Measurements from ENCODE around the gene UBTF. TPM values are rescaled to one million over a fixed set of nuclear protein-coding genes. Genes with fewer than 3 reads are reported as not detected.

The UBTF gene
- total and polyA plus RNA-seq, 9 of the 15 experiments (the other 6 are each of a cell fraction or from before 2014, with no cell fraction given) = 1.2 to 113 (median 83.6) TPM

DNA sequence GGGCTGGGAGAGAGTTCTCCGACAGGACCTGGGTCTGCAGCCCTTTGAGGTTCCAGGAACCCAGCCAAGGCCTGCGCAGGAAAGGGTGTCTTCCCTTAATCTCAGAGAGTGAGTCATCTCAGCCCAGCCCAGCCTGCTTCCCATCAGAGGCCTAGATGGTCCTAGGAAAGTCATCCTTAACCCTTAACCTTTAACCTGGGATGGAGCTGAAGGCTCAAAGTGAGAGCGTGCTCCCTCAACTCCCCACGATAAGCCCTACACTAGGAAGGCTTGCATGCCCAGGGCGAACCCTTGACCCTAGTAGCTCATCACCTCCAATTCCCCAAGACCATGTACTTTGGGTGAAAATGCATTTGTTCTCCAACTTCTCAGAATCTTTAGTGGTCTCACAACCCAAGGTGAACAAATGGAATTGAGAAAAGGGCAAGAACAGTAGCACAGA is 15.0 kb downstream of the UBTF start (continued):
- TF ChIP-seq KAT8 (IDR thresholded peaks at IDR 0.05; ENCODE audit: low read depth) (no peak), RCOR1 (IDR thresholded peaks at IDR 0.05; ENCODE audit: borderline replicate concordance in 1 of 2, low read depth in 2 of 2, low read length in 2 of 2) (peak in 1 of 2 experiments; percentile 90; a peak in 2 of 4 replicates), POLR3A (IDR thresholded peaks at IDR 0.05; ENCODE audit: borderline replicate concordance, extremely low read depth, insufficient read depth, insufficient read length) (no peak), TBL1XR1 (IDR thresholded peaks at IDR 0.05; ENCODE audit: low read length in 2 of 2) (0 out of 4 replicates have a peak, but pooled peaks of 1 of the 2 experiments have one; percentile 23), ELF4 (CRISPR knock-in tag; IDR thresholded peaks at IDR 0.05) (no peak), ZNF830 (CRISPR knock-in tag; IDR thresholded peaks at IDR 0.05) (no peak), ELF2 (CRISPR knock-in tag; IDR thresholded peaks at IDR 0.05) (no peak), RBM34 (IDR thresholded peaks at IDR 0.05; ENCODE audit: borderline replicate concordance, insufficient read depth, low read length) (no peak), ZNF3 (CRISPR knock-in tag; IDR thresholded peaks at IDR 0.05) (no peak)
- TF ChIP-seq, protein P1, sequence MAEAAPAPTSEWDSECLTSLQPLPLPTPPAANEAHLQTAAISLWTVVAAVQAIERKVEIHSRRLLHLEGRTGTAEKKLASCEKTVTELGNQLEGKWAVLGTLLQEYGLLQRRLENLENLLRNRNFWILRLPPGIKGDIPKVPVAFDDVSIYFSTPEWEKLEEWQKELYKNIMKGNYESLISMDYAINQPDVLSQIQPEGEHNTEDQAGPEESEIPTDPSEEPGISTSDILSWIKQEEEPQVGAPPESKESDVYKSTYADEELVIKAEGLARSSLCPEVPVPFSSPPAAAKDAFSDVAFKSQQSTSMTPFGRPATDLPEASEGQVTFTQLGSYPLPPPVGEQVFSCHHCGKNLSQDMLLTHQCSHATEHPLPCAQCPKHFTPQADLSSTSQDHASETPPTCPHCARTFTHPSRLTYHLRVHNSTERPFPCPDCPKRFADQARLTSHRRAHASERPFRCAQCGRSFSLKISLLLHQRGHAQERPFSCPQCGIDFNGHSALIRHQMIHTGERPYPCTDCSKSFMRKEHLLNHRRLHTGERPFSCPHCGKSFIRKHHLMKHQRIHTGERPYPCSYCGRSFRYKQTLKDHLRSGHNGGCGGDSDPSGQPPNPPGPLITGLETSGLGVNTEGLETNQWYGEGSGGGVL (CRISPR knock-in tag; IDR thresholded peaks at IDR 0.05) = no peak
- TF ChIP-seq, protein P2, sequence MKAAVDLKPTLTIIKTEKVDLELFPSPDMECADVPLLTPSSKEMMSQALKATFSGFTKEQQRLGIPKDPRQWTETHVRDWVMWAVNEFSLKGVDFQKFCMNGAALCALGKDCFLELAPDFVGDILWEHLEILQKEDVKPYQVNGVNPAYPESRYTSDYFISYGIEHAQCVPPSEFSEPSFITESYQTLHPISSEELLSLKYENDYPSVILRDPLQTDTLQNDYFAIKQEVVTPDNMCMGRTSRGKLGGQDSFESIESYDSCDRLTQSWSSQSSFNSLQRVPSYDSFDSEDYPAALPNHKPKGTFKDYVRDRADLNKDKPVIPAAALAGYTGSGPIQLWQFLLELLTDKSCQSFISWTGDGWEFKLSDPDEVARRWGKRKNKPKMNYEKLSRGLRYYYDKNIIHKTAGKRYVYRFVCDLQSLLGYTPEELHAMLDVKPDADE (conservative IDR thresholded peaks at IDR 0.05; ENCODE audit: control insufficient read depth, low read depth, low read length) = no peak
- TF ChIP-seq, protein P3, sequence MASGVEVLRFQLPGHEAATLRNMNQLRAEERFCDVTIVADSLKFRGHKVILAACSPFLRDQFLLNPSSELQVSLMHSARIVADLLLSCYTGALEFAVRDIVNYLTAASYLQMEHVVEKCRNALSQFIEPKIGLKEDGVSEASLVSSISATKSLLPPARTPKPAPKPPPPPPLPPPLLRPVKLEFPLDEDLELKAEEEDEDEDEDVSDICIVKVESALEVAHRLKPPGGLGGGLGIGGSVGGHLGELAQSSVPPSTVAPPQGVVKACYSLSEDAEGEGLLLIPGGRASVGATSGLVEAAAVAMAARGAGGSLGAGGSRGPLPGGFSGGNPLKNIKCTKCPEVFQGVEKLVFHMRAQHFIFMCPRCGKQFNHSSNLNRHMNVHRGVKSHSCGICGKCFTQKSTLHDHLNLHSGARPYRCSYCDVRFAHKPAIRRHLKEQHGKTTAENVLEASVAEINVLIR (CRISPR knock-in tag; IDR thresholded peaks at IDR 0.05) = no peak
- TF ChIP-seq, protein P4, sequence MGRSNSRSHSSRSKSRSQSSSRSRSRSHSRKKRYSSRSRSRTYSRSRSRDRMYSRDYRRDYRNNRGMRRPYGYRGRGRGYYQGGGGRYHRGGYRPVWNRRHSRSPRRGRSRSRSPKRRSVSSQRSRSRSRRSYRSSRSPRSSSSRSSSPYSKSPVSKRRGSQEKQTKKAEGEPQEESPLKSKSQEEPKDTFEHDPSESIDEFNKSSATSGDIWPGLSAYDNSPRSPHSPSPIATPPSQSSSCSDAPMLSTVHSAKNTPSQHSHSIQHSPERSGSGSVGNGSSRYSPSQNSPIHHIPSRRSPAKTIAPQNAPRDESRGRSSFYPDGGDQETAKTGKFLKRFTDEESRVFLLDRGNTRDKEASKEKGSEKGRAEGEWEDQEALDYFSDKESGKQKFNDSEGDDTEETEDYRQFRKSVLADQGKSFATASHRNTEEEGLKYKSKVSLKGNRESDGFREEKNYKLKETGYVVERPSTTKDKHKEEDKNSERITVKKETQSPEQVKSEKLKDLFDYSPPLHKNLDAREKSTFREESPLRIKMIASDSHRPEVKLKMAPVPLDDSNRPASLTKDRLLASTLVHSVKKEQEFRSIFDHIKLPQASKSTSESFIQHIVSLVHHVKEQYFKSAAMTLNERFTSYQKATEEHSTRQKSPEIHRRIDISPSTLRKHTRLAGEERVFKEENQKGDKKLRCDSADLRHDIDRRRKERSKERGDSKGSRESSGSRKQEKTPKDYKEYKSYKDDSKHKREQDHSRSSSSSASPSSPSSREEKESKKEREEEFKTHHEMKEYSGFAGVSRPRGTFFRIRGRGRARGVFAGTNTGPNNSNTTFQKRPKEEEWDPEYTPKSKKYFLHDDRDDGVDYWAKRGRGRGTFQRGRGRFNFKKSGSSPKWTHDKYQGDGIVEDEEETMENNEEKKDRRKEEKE (IDR thresholded peaks at IDR 0.05; ENCODE audit: borderline replicate concordance in 1 of 2, control insufficient read depth in 1 of 2, low read depth in 2 of 2, low read length in 1 of 2) = no peak
- TF ChIP-seq, protein P5, sequence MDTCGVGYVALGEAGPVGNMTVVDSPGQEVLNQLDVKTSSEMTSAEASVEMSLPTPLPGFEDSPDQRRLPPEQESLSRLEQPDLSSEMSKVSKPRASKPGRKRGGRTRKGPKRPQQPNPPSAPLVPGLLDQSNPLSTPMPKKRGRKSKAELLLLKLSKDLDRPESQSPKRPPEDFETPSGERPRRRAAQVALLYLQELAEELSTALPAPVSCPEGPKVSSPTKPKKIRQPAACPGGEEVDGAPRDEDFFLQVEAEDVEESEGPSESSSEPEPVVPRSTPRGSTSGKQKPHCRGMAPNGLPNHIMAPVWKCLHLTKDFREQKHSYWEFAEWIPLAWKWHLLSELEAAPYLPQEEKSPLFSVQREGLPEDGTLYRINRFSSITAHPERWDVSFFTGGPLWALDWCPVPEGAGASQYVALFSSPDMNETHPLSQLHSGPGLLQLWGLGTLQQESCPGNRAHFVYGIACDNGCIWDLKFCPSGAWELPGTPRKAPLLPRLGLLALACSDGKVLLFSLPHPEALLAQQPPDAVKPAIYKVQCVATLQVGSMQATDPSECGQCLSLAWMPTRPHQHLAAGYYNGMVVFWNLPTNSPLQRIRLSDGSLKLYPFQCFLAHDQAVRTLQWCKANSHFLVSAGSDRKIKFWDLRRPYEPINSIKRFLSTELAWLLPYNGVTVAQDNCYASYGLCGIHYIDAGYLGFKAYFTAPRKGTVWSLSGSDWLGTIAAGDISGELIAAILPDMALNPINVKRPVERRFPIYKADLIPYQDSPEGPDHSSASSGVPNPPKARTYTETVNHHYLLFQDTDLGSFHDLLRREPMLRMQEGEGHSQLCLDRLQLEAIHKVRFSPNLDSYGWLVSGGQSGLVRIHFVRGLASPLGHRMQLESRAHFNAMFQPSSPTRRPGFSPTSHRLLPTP (IDR thresholded peaks at IDR 0.05; ENCODE audit: borderline replicate concordance, extremely low read depth, insufficient read length) = no peak

Data from K562 (cell line).